ENCODE results near the gene CDCP1.

The CDCP1 gene

GRCh38 chr3:45067941-45068340 lies 78.2 kb downstream of the CDCP1 start:
- TF ChIP-seq CTCF (IDR thresholded peaks at IDR 0.05; ENCODE audit: low read depth, low read length): no peak
- DNase-seq (ENCODE audit: extremely low read depth, low read depth): no peak

- TF ChIP-seq CTCF (IDR thresholded peaks at IDR 0.05; ENCODE audit: low read depth, low read length): no peak
- no peak for DNase-seq (ENCODE audit: extremely low read depth, low read depth)
These were observed 78.7 kb downstream of the CDCP1 start for GRCh38 chr3:45067486-45067885.

GRCh38 chr3:45066109-45066801 lies 79.9 kb downstream of the CDCP1 start:
- DNase-seq (ENCODE audit: extremely low read depth, low read depth): no peak

GRCh38 chr3:45065373-45065720 lies 80.8 kb downstream of the CDCP1 start:
- TF ChIP-seq CTCF (IDR thresholded peaks at IDR 0.05; ENCODE audit: low read depth, low read length): no peak
- DNase-seq (ENCODE audit: extremely low read depth, low read depth): no peak

More at GRCh38 chr3:45066109-45066801, 79.9 kb downstream of the CDCP1 start:
- no peak for TF ChIP-seq CTCF (IDR thresholded peaks at IDR 0.05; ENCODE audit: low read depth, low read length)

- no peak for DNase-seq (ENCODE audit: extremely low read depth, low read depth)
- TF ChIP-seq CTCF (IDR thresholded peaks at IDR 0.05; ENCODE audit: low read depth, low read length): no peak
These were observed 81.4 kb downstream of the CDCP1 start for GRCh38 chr3:45064512-45065372.

- no peak for DNase-seq (ENCODE audit: extremely low read depth, low read depth)
- TF ChIP-seq CTCF (IDR thresholded peaks at IDR 0.05; ENCODE audit: low read depth, low read length): no peak
These were observed 83.5 kb downstream of the CDCP1 start for GRCh38 chr3:45062697-45063070.

GRCh38 chr3:45060165-45060892 lies 85.8 kb downstream of the CDCP1 start:
- no peak for DNase-seq (ENCODE audit: extremely low read depth, low read depth)
- TF ChIP-seq CTCF (IDR thresholded peaks at IDR 0.05; ENCODE audit: low read depth, low read length): no peak

Measured in AG09319 (cell line).